Gastrocnemius medialis (tissue), 4 donors: ENCODE data around the gene TIPRL.

Experiments
- CTCF ChIP-seq, 5 experiments: fragments of 450-650 bp in 3 of 5; fragments of 200-600 bp in 2 of 5; sonication (generic) in 2 of 5; IDR thresholded peaks in 4 of 5; conservative IDR thresholded peaks in 1 of 5; 1 replicate in 4 of 5; 2 replicates in 1 of 5; pipeline ENCODE4 v1.5.1; 2016 to 2019; ENCODE audit warnings: antibody characterized with exemption in 5 of 5, mild to moderate bottlenecking in 3 of 5, moderate library complexity in 3 of 5
- POLR2A ChIP-seq, 2 donors: fragments of 450-650 bp; IDR thresholded peaks; one replicate each; pipeline ENCODE4 v1.6.1; 2017; ENCODE audit warnings: antibody characterized with exemption in 2 of 2, mild to moderate bottlenecking in 2 of 2, moderate library complexity in 2 of 2

- TF ChIP-seq CTCF (IDR thresholded peaks at IDR 0.05 in 4 of 5, conservative IDR thresholded peaks at IDR 0.05 in 1 of 5) = peak; percentile 74 to 97 (median 79)
- TF ChIP-seq POLR2A (IDR thresholded peaks at IDR 0.05) = no peak
Measured at GRCh38 chr1:168145184-168146159, 33.3 kb upstream of the TIPRL start.
